Testis (tissue), 3 donors: Measurements from ENCODE around the gene SNRNP40. TPM values are rescaled to one million over a fixed set of nuclear protein-coding genes. Genes with fewer than 3 reads are reported as not detected.
"Not testable (repeated sequence)": the region's sequence is repeated elsewhere in the genome, so short reads cannot be mapped to it uniquely, and the experiment has no call there.

Experiments
- DNase-seq: peaks from one replicate; pipeline ENCODE4 v3.0.0-alpha.2; 2019
- H3K27ac ChIP-seq, 2 donors: fragments of 200-600 bp; sonication (generic); one replicate each; pipeline ENCODE4 v1.5.1; 2019
- H3K27me3 ChIP-seq: fragments of 200-600 bp; sonication (generic); one replicate; pipeline ENCODE4 v1.5.1; 2019
- H3K36me3 ChIP-seq: fragments of 200-600 bp; sonication (generic); one replicate; pipeline ENCODE4 v1.5.1; 2017; ENCODE audit warnings: low read depth; ENCODE audit errors: missing control alignments
- H3K4me1 ChIP-seq: fragments of 200-600 bp; sonication (generic); one replicate; pipeline ENCODE4 v1.5.1; 2019
- H3K4me3 ChIP-seq, 2 donors: fragments of 200-600 bp; sonication (generic); one replicate each; pipeline ENCODE4 v1.5.1; 2017 to 2019
- H3K9me3 ChIP-seq: fragments of 200-600 bp; sonication (generic); one replicate; pipeline ENCODE4 v1.5.1; 2017
- CTCF ChIP-seq, 3 experiments: fragments of 450-650 bp in 2 of 3; fragments of 200-600 bp in 1 of 3; sonication (generic) in 1 of 3; IDR thresholded peaks; one replicate each; pipeline ENCODE4 v1.5.1; 2016 to 2019; ENCODE audit warnings: antibody characterized with exemption in 3 of 3, mild to moderate bottlenecking in 2 of 3, moderate library complexity in 1 of 3
- POLR2A ChIP-seq: fragments of 450-650 bp; IDR thresholded peaks from one replicate; pipeline ENCODE4 v1.6.1; 2017; ENCODE audit warnings: antibody characterized with exemption, mild to moderate bottlenecking, moderate library complexity
- WGBS, 2 donors: methylation state at CpG; one replicate each; pipeline ENCODE4 v1.1.5; 2018; 5-methylcytosine and 5-hydroxymethylcytosine counted together
- intact Hi-C: fragments of 100-400 bp; cut with DNase I; formaldehyde crosslinking; loops from one replicate; pipeline ENCODE4 v1.15.1; 2023; ENCODE audit warnings: low total_unique reads
- polyA plus RNA-seq: library from polyadenylated mRNA; stranded (reverse); fragments of 350-450 nt; fragmentation: Illumina TruSeq; extraction: RNeasy Lipid Tissue Mini Kit (QIAGEN cat#74804); gene quantifications from one replicate; pipeline ENCODE4 v1.2.3, GENCODE V29; 2014; ENCODE audit warnings: low read depth, low replicate concordance; ENCODE audit not compliant: insufficient read depth
- total RNA-seq, 2 donors: library from RNA; depleted of rRNA; stranded (reverse); fragments of >200 nt; gene quantifications; one replicate each; pipeline ENCODE4 v1.2.3, GENCODE V29; 2016

Gene SNRNP40
- total and polyA plus RNA-seq, 3 donors from 2014 or later: 52.8 to 75.1 (median 65.3) TPM

GRCh38 chr1:31266547-31266946 is 30.0 kb downstream of the SNRNP40 start:
- TF ChIP-seq POLR2A: no peak
- TF ChIP-seq CTCF (IDR thresholded peaks at IDR 0.05): no peak
- H3K9me3 ChIP-seq: no peaks in the 10 kb centered on the region
- H3K36me3 ChIP-seq: no peaks in the 10 kb centered on the region
- H3K4me1 ChIP-seq: no peaks in the 10 kb centered on the region
- WGBS, 2 donors: 87 to 92% methylated on average over 2 of the region's 2 CpGs
- H3K4me3 ChIP-seq: no peak overlapping the region
- intact Hi-C loops: no loop called here
- H3K27ac ChIP-seq: no peak overlapping the region
- no peak for DNase-seq
- H3K27me3 ChIP-seq: no peaks in the 10 kb centered on the region

GRCh38 chr1:31264790-31265386 is 31.7 kb downstream of the SNRNP40 start:
- no peaks in the 10 kb centered on the region for H3K9me3 ChIP-seq

GRCh38 chr1:31263408-31263807 is 33.2 kb downstream of the SNRNP40 start:
- H3K4me3 ChIP-seq: no peak overlapping the region
- no peaks in the 10 kb centered on the region for H3K36me3 ChIP-seq
- TF ChIP-seq CTCF (IDR thresholded peaks at IDR 0.05) (no peak), POLR2A (no peak)
- no peak for DNase-seq
- no peaks in the 10 kb centered on the region for H3K4me1 ChIP-seq
- no peaks in the 10 kb centered on the region for H3K9me3 ChIP-seq
- H3K27ac ChIP-seq: no peak overlapping the region
- intact Hi-C loops: no loop called here
- WGBS, 2 donors: 88 to 93% methylated on average over 3 of the region's 3 CpGs
- no peaks in the 10 kb centered on the region for H3K27me3 ChIP-seq

More at GRCh38 chr1:31264790-31265386, 31.7 kb downstream of the SNRNP40 start:
- H3K27ac ChIP-seq: no peak overlapping the region
- no peaks in the 10 kb centered on the region for H3K27me3 ChIP-seq
- H3K4me1 ChIP-seq: no peaks in the 10 kb centered on the region
- H3K36me3 ChIP-seq: no peaks in the 10 kb centered on the region
- no peak for TF ChIP-seq POLR2A
- no peak for TF ChIP-seq CTCF (IDR thresholded peaks at IDR 0.05)
- DNase-seq: no peak
- intact Hi-C loops: no loop called here
- no peak overlapping the region for H3K4me3 ChIP-seq
- WGBS, 2 donors: 93 to 100% methylated on average over 1 of the region's 1 CpG

GRCh38 chr1:31262393-31262792 is 34.2 kb downstream of the SNRNP40 start:
- H3K36me3 ChIP-seq, DNase-seq, H3K27ac ChIP-seq: not testable (repeated sequence)

GRCh38 chr1:31261916-31262315 is 34.7 kb downstream of the SNRNP40 start:
- H3K4me3 ChIP-seq: no peak overlapping the region
- no peaks in the 10 kb centered on the region for H3K9me3 ChIP-seq
- no peaks in the 10 kb centered on the region for H3K27me3 ChIP-seq
- 91 to 94% methylated on average over 3 of the region's 3 CpGs for WGBS, 2 donors
- no peak for DNase-seq
- H3K36me3 ChIP-seq: no peaks in the 10 kb centered on the region
- no peaks in the 10 kb centered on the region for H3K4me1 ChIP-seq
- TF ChIP-seq POLR2A (no peak), CTCF (IDR thresholded peaks at IDR 0.05) (no peak)
- intact Hi-C loops: no loop called here
- H3K27ac ChIP-seq: no peak overlapping the region

More at GRCh38 chr1:31262393-31262792, 34.2 kb downstream of the SNRNP40 start:
- H3K27me3 ChIP-seq, H3K4me3 ChIP-seq, H3K4me1 ChIP-seq, intact Hi-C loops, H3K9me3 ChIP-seq: not testable (repeated sequence)
- 60 to 70% methylated on average over 5 of the region's 5 CpGs for whole genome bisulfite sequencing, 2 donors
